ENCODE results near the gene IMPG2. TPM values are rescaled to one million over a fixed set of nuclear protein-coding genes. Genes with fewer than 3 reads are reported as not detected.

IMPG2 gene
- total RNA-seq, 1 donor from 2014 or later, result 0.14 TPM

DNA sequence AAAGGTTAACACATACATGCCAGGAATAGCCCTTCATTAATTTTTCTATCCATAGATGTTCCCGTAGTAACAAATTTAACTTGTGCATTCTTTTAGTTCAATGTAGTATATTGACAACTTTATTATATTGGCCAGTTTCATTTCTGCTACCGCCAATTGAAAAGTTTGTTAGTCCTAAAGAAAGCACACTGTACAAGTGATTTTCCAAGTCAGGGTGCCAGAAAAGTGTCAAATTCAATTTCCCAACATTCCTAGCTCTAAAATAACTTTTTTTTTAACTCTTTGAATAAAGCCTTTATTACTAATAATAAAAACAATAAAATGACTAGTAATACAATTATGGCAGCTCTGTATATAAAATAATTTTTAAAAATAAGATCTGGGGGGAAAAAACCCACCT, 68.9 kb downstream of the IMPG2 start:
- intact Hi-C loops (cut with DNase I), result no loop called here
- no peak for ATAC-seq
- DNase-seq (ENCODE audit: missing footprints), result no peak

GRCh38 chr3:101249522-101249921, 70.9 kb downstream of the IMPG2 start:
- intact Hi-C loops (cut with DNase I), result no loop called here
- no peak for ATAC-seq
- DNase-seq (ENCODE audit: missing footprints), result no peak

- intact Hi-C loops (cut with DNase I), result no loop called here
- ATAC-seq (no peak), DNase-seq (ENCODE audit: missing footprints) (no peak)
Observed at GRCh38 chr3:101248736-101249135, 71.6 kb downstream of the IMPG2 start.

GRCh38 chr3:101244212-101244575, 76.2 kb downstream of the IMPG2 start:
- intact Hi-C loops (cut with DNase I), result no loop called here
- ATAC-seq (no peak), DNase-seq (ENCODE audit: missing footprints) (no peak)

DNA sequence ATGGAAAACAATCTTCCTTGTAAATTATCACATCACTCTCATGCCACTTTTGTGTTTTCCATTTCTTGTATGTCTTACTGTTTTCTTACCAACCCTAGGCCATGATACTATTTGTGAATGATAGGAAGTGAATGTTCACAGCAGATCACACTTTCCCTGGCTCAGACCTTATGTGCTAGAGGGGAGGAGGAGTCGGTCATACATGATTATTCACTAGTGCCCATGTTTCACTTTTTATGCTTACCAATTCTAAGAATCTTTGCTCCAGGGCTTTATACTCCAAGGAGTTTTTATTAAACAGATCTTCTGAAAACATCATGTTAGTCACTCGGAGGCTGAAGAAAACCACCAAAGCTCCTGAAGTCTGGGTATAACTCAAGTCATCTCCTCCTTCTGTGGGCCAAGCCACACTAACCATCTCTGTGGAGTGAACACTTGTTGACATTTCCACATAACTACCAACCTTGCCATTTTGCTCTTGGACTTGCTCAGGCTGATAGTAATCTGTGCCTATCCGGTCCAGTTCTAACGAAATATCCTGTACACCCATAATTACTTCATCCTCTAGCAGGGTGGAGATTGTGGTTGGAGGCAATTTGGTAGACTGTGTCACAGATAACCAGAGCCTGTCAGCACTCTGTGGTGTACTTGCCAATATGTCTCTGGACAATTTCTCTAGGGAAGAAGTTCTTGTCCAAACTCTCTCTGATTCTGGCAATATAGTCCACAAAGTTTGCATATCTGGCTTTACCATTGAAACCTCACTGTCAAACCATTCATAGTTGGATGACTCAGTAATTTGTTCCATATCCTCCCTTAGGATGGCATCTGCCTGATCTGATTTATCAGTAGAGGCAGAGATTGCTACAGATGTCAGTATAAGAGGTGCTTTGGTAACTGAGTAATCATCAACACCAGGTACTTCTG, 76.8 kb downstream of the IMPG2 start:
- DNase-seq (ENCODE audit: missing footprints) (no peak), ATAC-seq (peak; percentile 65)
- intact Hi-C loops (cut with DNase I), result no loop called here

- intact Hi-C loops (cut with DNase I), result no loop called here
- ATAC-seq, result no peak
- DNase-seq (ENCODE audit: missing footprints), result no peak
Observed at GRCh38 chr3:101240719-101241399, 79.5 kb downstream of the IMPG2 start.

GRCh38 chr3:101235048-101235447, 85.3 kb downstream of the IMPG2 start:
- DNase-seq (ENCODE audit: missing footprints) (no peak), ATAC-seq (peak; percentile 28)
- intact Hi-C loops (cut with DNase I), result no loop called here

- DNase-seq (ENCODE audit: missing footprints) (no peak), ATAC-seq (no peak)
- intact Hi-C loops (cut with DNase I), result loop anchor here (1.0 kb wide), 1 partner anchor 152 kb away; no protein-coding TSS in a partner anchor
Observed at GRCh38 chr3:101230618-101231017, 89.8 kb downstream of the IMPG2 start.

GRCh38 chr3:101229681-101230080, 90.7 kb downstream of the IMPG2 start:
- no peak for DNase-seq (ENCODE audit: missing footprints)
- intact Hi-C loops (cut with DNase I), result loop anchor here (1.0 kb wide), 1 partner anchor 153 kb away; no protein-coding TSS in a partner anchor
- ATAC-seq, result peak; percentile 49

DNA sequence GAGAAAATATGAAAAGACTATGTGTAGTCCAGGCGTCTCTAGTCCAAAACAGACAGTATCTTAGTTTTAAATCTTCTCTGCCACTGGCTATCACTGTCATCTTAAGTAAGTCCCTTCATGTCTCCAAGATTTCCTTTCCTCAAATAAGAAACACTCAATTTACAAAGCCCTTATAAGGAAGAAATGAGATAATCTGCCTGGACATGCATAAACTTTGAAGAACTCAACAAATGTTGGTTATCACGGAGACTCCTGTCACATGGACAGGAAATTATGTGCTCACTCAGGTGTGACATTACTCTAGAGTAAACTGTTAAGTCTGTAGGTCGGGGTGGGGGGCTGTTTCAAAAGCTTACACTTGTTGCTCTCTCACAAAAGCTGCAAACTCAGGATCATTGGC, 91.9 kb downstream of the IMPG2 start:
- intact Hi-C loops (cut with DNase I), result no loop called here
- ATAC-seq, result no peak
- no peak for DNase-seq (ENCODE audit: missing footprints)

DNA sequence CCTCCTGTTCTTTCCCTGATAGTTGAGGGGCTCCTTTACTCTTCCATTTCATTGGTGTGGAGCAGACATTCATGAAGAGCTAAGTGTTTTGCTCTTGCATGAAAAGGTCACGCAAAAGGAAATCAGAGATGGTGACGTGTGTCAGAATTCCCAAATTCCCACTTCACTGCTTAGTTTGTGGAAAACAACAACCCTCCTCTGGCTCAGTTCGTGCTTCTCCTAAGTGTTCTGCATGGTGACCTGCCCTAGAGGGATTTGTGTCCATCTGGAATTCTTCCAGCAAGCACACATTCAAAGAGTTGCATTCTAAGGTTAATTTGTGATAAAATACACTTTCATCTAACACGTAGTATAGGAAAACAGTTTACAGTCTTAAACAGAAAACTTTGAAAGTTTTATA, 95.6 kb downstream of the IMPG2 start:
- DNase-seq (ENCODE audit: missing footprints) (no peak), ATAC-seq (peak; percentile 83)
- intact Hi-C loops (cut with DNase I), result no loop called here

DNA sequence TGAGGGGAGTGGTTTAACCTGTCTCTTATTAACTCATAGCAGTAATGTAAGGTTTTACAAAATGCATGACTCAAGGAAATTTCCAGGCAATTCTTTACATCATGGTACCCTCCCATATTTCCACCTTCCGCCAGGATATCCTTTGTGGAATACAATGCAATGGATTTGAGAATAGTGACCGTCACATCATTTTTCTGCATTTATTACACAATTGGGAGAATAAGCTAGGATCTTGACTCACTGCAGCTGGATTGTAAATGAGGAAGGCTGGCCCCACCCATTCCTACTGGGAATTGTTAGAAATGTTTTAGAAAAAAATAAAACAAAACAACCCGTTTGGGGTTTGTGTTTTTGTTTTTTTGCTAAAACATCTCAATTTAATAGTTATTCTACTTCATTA, 97.4 kb downstream of the IMPG2 start:
- no peak for DNase-seq (ENCODE audit: missing footprints)
- intact Hi-C loops (cut with DNase I), result no loop called here
- ATAC-seq, result peak; percentile 42

DNA sequence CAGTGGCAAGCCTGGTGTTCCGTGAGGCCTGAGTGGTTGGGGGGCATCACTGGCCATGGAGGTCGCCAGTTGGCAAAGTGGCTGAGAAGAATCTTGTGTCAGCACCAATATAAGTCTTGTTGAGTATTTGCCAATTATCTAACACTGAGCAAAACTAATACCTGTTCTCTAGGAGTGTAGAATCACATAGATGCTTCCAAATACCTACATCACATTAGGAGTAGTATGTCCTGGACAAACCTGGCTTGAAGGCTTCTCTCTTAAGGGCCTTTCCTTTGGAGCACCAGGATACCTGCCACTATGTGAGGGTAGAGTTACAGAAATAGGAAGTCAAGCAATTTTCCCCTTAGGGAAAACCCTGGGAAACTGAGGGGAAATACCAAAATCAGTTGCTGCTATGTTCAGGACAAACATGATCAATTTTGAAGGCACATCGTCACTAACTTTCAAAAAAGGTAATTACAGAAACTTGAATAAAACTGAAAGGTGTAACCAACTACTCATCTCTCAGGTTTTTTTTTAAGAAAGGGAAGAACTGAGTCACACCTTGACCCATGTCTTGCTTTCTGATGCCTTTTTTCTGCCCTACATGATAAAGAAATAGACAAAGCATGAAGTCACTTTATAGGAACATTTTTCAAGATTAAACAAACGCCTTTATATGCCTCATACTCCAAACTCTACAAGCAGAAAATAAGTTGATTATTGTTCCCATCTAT, 100.4 kb downstream of the IMPG2 start:
- DNase-seq (ENCODE audit: missing footprints) (peak; percentile 33), ATAC-seq (no peak)
- intact Hi-C loops (cut with DNase I), result no loop called here

DNA sequence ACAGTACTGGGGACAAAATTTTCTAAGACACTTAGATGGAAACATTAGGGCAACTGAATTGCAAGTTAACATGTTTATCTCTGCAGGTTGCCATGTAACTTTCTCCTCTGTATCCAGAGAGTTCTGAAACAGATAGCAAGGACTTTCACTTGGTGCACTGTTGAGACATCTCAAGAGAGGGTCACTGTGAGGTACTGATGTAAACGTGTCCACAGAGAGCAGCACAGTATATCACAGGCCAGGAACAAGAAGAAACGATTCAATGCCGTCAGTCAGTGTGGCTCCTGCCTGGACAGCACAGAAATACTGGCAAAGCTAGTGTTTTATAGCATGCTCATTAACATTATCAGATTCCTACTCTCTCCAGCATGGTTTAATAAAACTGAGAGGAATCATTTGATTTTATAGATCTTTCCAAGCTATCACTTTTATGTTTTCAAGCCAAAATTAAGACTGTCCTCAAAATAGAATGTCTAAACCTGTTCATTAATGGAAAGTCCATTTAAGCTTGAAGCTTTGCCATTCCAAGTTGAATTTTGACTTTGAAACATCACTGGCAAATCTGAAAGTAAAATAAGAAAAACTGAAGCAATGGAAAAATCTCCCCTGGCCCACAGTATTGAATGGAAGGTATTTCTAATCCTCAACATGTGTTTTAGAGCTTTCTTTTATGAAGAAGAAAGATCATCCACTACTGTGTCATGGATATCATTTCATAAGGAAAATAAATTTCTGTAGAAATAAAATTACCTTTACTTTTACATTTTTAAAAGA, 102.7 kb downstream of the IMPG2 start:
- intact Hi-C loops (cut with DNase I), result no loop called here
- DNase-seq (ENCODE audit: missing footprints) (no peak), ATAC-seq (no peak)

- intact Hi-C loops (cut with DNase I), result no loop called here
- ATAC-seq (peak; percentile 98), DNase-seq (ENCODE audit: missing footprints) (no peak)
Observed at GRCh38 chr3:101216710-101217465, 103.5 kb downstream of the IMPG2 start.

DNA sequence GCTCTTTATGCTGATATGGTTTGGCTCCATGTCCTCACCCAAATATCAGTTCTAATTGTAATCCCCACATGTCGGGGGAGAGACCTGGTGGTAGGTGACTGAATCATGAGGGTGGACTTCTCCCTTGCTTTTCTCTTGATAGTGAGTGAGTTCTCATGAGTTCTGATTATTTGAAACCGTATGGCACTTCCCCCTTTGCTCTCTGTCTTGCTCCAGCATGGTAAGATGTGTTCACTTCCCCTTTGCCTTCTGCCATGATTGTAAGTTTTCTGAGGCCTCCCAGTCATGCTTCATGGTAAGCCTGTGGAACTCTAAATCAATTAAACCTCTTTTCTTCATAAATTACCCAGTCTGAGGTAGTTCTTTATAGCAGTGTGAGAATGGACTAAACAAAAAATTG, 107.6 kb downstream of the IMPG2 start:
- ATAC-seq (no peak), DNase-seq (ENCODE audit: missing footprints) (no peak)
- intact Hi-C loops (cut with DNase I), result no loop called here

GRCh38 chr3:101204246-101204645, 116.1 kb downstream of the IMPG2 start:
- peak; percentile 66 for ATAC-seq
- intact Hi-C loops (cut with DNase I), result no loop called here
- DNase-seq (ENCODE audit: missing footprints), result no peak

DNA sequence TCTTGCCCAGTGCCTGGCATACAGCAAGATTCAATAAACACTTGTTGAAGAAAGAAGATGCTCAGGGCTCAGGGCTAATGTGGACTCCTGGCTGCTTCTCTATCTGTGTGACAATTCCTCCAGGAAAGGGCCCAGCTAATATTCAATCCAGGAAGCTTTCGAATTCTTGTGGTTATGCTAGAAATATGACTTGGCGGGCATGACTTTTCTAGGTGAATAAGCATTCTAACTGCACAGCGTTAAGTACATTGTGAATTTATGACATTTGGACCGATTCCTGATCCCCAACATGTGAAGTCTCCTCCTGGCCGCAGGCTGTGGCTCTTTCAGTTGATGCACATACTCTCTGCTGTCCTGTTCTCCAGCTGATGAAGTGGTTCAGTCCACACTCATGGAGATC, 117.0 kb downstream of the IMPG2 start:
- ATAC-seq (no peak), DNase-seq (ENCODE audit: missing footprints) (no peak)
- intact Hi-C loops (cut with DNase I), result no loop called here

All from Right ventricle myocardium inferior (tissue), 1 donor.